Upper lobe of left lung (tissue), 6 donors: ENCODE data around the gene VAV2. TPM values are rescaled to one million over a fixed set of nuclear protein-coding genes. Genes with fewer than 3 reads are reported as not detected.

Experiments
- ATAC-seq, 2 donors: fragments of 200-7000 bp; cut with Tn5 transposase; one replicate each; pipeline ENCODE4 v1.9.1; 2022; ENCODE audit warnings: mild to moderate bottlenecking in 2 of 2, moderate library complexity in 2 of 2; ENCODE audit not compliant: low FRiP score in 2 of 2
- DNase-seq, 2 donors: peaks; one replicate each; pipeline ENCODE4 v3.0.0-alpha.2; 2019 to 2020
- H3K27ac ChIP-seq, 4 donors: fragments of 200-600 bp; sonication (generic); one replicate each; pipeline ENCODE4 v1.5.1; 2016 to 2019
- H3K27me3 ChIP-seq, 4 donors: fragments of 200-600 bp; sonication (generic); one replicate each; pipeline ENCODE4 v1.5.1; 2017 to 2019
- H3K36me3 ChIP-seq, 4 donors: fragments of 200-600 bp; sonication (generic); one replicate each; pipeline ENCODE4 v1.5.1; 2016 to 2019
- H3K4me1 ChIP-seq, 4 donors: fragments of 200-600 bp; sonication (generic); one replicate each; pipeline ENCODE4 v1.5.1; 2018 to 2019
- H3K4me3 ChIP-seq, 4 donors: fragments of 200-600 bp; sonication (generic); one replicate each; pipeline ENCODE4 v1.5.1; 2017 to 2019; ENCODE audit warnings: mild to moderate bottlenecking in 2 of 4, moderate library complexity in 1 of 4
- H3K9me3 ChIP-seq, 4 donors: fragments of 200-600 bp; sonication (generic); one replicate each; pipeline ENCODE4 v1.5.1; 2018 to 2019
- CTCF ChIP-seq, 6 experiments: fragments of 450-650 bp in 4 of 6; fragments of 200-600 bp in 2 of 6; sonication (generic) in 2 of 6; IDR thresholded peaks; one replicate each; pipeline ENCODE4 v1.5.1; 2016 to 2019; ENCODE audit warnings: antibody characterized with exemption in 6 of 6
- EP300 ChIP-seq, 4 donors: sonication (generic); formaldehyde crosslinking; IDR thresholded peaks; one replicate each; pipeline ENCODE4 v1.5.1; 2017; ENCODE audit warnings: antibody characterized with exemption in 4 of 4, control low read depth in 2 of 4
- POLR2A ChIP-seq, 4 donors: fragments of 450-650 bp; IDR thresholded peaks; one replicate each; pipeline ENCODE4 v1.5.1; 2016 to 2017; ENCODE audit warnings: antibody characterized with exemption in 4 of 4, mild to moderate bottlenecking in 2 of 4
- POLR2AphosphoS5 ChIP-seq, 2 donors: sonication (generic); formaldehyde crosslinking; IDR thresholded peaks; one replicate each; pipeline ENCODE4 v1.5.1; 2017; ENCODE audit warnings: antibody characterized with exemption in 2 of 2
- WGBS, 2 donors: methylation state at CpG; one replicate each; pipeline ENCODE4 v1.1.5; 2017 to 2018; 5-methylcytosine and 5-hydroxymethylcytosine counted together
- total RNA-seq, 6 donors: library from RNA; depleted of rRNA in 4 of 6; stranded (reverse); fragments of >200 nt in 4 of 6; gene quantifications; one replicate each; pipeline versions ENCODE4 v1.1.0 to v1.2.1, GENCODE V29; 2016 to 2021
- donor health status: DM: no; HTN: no; CAD: no; lungs with moderate emphysema.
- donor health status: DM: no; HTN: yes; CAD: no; lungs with severe emphysema.

The VAV2 gene
- total RNA-seq, 6 donors from 2014 or later = 12.0 to 38.8 (median 22.0) TPM

GRCh38 chr9:133760713-133761290 is 231.3 kb downstream of the VAV2 start:
- DNase-seq (no peak), ATAC-seq (no peak)
- Histone ChIP-seq H3K27me3 (no peaks in the 10 kb centered on the region), H3K9me3 (no peaks in the 10 kb centered on the region), H3K4me3 (no peak overlapping the region), H3K4me1 (no peaks in the 10 kb centered on the region), H3K36me3 (peaks cover 0 to 21% (median 15%) of the 10 kb centered on the region in 4 donors), H3K27ac (no peak overlapping the region)
- WGBS, 2 donors = no CpG with 5 or more reads among the region's 11 CpGs
- TF ChIP-seq EP300 (IDR thresholded peaks at IDR 0.05) (no peak), POLR2A (IDR thresholded peaks at IDR 0.05) (no peak), CTCF (IDR thresholded peaks at IDR 0.05) (no peak), POLR2AphosphoS5 (IDR thresholded peaks at IDR 0.05) (no peak)

GRCh38 chr9:133759946-133760345 is 232.2 kb downstream of the VAV2 start:
- Histone ChIP-seq H3K27me3 (no peaks in the 10 kb centered on the region), H3K4me3 (no peak overlapping the region), H3K36me3 (peaks cover 0 to 21% (median 12%) of the 10 kb centered on the region in 4 donors), H3K9me3 (no peaks in the 10 kb centered on the region), H3K4me1 (no peaks in the 10 kb centered on the region), H3K27ac (peak overlapping the region in 1 of 4 donors; percentile 67)
- TF ChIP-seq CTCF (IDR thresholded peaks at IDR 0.05) (no peak), EP300 (IDR thresholded peaks at IDR 0.05) (no peak), POLR2AphosphoS5 (IDR thresholded peaks at IDR 0.05) (no peak), POLR2A (IDR thresholded peaks at IDR 0.05) (no peak)
- peak in 1 of 2 donors; percentile 3 for ATAC-seq
- DNase-seq = peak in 1 of 2 donors; percentile 64
- WGBS, 2 donors = 83 to 100% methylated on average over 1 to 3 of the region's 11 CpGs

- H3K4me1 ChIP-seq = no peaks in the 10 kb centered on the region
- H3K9me3 ChIP-seq = no peaks in the 10 kb centered on the region
- WGBS, 2 donors = 83 to 89% methylated on average over 20 to 32 of the region's 32 CpGs
- peaks cover 0 to 21% (median 12%) of the 10 kb centered on the region in 4 donors for H3K36me3 ChIP-seq
- TF ChIP-seq EP300 (IDR thresholded peaks at IDR 0.05) = no peak
- TF ChIP-seq POLR2A (IDR thresholded peaks at IDR 0.05) = no peak
- no peak for TF ChIP-seq POLR2AphosphoS5 (IDR thresholded peaks at IDR 0.05)
- no peak for TF ChIP-seq CTCF (IDR thresholded peaks at IDR 0.05)
- DNase-seq (peak in 1 of 2 donors; percentile 81), ATAC-seq (peak in 1 of 2 donors; percentile 77)
- H3K4me3 ChIP-seq = peak overlapping the region in 1 of 4 donors; percentile 4
- H3K27ac ChIP-seq = peak overlapping the region in 1 of 4 donors; percentile 67
- no peaks in the 10 kb centered on the region for H3K27me3 ChIP-seq
Observed at GRCh38 chr9:133759146-133759900, 232.8 kb downstream of the VAV2 start.

GRCh38 chr9:133758228-133758627 is 233.9 kb downstream of the VAV2 start:
- H3K4me1 ChIP-seq = no peaks in the 10 kb centered on the region
- 85 to 89% methylated on average over 7 of the region's 7 CpGs for WGBS, 2 donors
- no peaks in the 10 kb centered on the region for H3K9me3 ChIP-seq
- H3K27ac ChIP-seq = no peak overlapping the region
- H3K27me3 ChIP-seq = no peaks in the 10 kb centered on the region
- DNase-seq (no peak), ATAC-seq (no peak)
- H3K36me3 ChIP-seq = peaks cover 0 to 12% (median 3%) of the 10 kb centered on the region in 4 donors
- no peak overlapping the region for H3K4me3 ChIP-seq
- no peak for TF ChIP-seq POLR2A (IDR thresholded peaks at IDR 0.05)
- no peak for TF ChIP-seq CTCF (IDR thresholded peaks at IDR 0.05)
- TF ChIP-seq EP300 (IDR thresholded peaks at IDR 0.05) = no peak
- TF ChIP-seq POLR2AphosphoS5 (IDR thresholded peaks at IDR 0.05) = no peak
